Middle frontal gyrus (tissue), 1 donor: ENCODE results near the gene ADAMTS13.
"Not testable (repeated sequence)": the region's sequence is repeated elsewhere in the genome, so short reads cannot be mapped to it uniquely, and the experiment has no call there.

Experiments
- DNase-seq: peaks from one replicate; pipeline ENCODE4 v3.0.0-alpha.2; 2015; ENCODE audit warnings: low spot score; ENCODE audit errors: extremely low spot score

The ADAMTS13 gene

DNA sequence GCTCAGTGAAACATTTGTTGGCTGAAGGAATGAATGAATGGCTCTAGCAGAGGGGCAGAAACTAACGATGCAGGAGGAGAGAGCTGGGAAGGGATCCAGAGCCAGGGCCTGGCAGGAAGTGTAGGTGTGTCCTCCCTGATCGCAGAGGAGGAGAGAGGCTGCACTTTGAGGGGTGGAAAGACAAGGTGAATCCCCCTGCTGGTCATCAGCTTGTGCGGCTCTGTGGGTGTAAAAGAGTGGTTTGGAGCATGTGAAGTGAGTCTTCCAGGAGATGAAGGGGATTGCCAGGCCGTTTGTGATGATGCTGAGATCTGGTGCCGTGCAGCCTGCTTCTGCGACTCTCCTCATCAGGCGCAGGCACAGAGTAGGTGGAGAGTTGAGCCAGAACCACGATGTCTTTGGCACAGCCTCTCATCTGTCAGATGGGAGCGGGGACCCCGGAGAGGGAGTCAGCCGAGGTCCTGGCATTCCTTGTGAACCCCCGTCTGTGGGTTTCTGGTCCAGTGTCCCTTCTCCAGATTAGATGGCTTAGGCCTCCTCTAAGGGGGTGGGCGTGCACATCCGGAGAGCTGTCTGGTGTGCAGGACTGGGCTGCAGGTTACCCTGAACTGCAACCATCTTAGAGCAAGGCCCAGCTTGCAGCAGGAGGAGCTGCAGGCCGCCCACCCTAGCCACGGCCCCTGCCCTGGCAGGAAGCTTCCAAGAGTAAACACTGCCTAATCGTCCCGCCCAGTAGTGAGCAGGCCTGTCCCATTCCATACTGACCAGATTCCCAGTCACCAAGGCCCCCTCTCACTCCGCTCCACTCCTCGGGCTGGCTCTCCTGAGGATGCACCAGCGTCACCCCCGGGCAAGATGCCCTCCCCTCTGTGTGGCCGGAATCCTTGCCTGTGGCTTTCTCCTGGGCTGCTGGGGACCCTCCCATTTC lies at the start of gene ADAMTS13:
Gene ADAMTS13 (plus strand): TSS at position 753 of the 928 bp plus-strand sequence. CDS start 77 bp downstream, at position 830.
- DNase-seq, result no peak

DNA sequence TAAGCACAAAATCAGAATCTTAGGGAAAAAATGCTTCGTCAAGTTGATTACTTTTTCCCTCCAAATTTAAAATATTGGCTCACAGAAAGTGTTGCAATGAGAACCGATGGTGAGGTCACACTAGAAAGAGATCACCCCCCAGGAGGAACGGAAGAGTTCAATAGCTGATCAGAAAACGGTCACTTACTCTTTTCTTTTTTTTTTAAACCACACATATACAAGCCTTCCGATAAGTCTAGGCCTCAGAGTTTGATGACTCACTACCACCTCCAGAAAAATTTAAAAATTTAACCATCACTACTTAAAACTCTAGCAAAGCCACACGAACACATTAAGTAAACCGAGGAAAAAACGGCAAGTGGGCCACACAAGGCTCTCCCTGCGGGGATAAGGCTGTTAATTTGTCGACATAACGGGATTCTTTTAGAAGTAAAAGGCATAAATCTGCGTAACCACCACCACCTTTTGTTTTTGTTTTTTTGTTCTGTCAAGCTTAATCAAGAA lies 47.5 kb upstream of the ADAMTS13 start:
- no peak for DNase-seq

DNA sequence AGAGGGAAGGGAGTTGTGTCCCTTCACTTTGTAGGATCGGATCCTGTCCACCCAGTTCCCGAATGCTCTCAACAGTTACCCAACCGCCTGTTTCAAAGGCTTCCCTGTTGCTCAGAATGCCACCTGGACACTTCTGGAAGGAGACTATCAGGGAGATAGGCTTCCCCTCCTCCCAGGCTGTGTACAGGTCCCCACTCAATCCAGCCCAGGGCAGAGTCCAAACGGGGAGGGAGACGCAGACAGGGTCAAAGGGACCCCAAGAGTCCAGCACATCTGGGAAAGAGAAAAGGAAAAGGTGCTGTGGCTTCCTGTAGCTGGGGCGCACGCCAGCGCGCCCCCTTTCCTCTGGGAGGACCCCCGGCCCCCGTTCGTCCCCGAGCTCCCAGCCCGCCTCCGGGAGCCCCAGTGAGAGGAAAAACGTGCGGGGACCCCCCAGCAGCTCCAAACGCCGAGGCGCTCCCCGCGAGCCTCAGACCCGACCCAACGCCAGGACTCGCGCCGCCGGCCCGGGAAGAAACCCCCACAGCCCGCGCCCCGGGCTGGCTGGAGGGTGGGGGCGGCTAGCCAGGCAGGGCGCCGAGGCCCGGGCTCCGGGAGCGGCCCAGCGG lies 46.9 kb upstream of the ADAMTS13 start:
- no peak for DNase-seq

DNA sequence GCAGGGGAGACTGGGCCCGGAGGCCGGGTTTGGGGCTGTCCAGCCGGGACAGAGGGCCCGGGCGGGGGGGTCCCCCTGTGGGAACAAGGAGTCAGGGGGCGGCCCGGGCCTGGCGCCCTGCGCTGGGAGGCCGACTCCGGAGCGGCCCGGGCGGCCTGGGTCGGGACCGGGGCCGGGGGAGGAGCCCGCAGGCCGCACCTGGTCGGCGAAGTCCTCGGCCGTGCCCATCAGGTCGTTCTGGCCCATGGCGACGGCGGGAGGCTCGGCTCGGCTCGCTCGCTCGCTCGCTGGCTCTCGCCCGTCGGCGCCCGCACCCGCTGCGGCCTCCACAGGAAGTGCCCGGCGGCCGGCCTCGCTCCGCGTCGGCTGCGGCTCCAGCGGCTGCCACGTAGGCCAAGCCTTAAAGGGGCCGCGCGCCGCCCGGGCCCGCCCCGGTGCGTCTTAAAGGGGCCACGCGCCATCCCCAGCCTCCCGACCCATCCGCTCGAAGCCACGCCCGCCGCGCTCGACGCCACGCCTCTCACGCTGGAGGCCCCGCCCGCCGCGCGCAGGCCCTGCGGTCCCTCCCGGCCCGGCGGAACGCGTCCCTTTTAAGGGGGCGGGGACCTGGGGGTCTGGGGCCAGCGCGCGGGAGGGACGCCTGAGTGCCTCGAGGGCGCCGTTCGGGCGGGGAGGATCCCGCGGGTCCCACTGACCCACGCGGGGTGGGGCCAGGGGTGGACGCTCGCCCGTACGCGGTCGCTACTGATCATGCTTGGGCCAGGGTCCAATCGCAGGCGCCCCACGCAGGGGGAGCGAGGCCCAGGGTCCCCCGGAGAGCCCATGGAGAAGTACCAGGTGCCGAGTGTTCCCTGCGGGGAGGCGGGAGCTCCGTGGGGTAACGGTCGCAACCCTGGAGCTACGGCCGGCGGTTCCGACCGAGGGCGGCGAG lies 46.2 kb upstream of the ADAMTS13 start, which contains the start of the genes STKLD1 and SURF4:
Gene STKLD1 (plus strand): TSS at position 643 of the 931 bp plus-strand sequence. CDS start 108 bp downstream, at position 751.
Gene SURF4 (minus strand): TSS at position 337 of the 931 bp plus-strand sequence. CDS start 91 bp downstream, at position 246.
- DNase-seq, result peak; percentile 93

DNA sequence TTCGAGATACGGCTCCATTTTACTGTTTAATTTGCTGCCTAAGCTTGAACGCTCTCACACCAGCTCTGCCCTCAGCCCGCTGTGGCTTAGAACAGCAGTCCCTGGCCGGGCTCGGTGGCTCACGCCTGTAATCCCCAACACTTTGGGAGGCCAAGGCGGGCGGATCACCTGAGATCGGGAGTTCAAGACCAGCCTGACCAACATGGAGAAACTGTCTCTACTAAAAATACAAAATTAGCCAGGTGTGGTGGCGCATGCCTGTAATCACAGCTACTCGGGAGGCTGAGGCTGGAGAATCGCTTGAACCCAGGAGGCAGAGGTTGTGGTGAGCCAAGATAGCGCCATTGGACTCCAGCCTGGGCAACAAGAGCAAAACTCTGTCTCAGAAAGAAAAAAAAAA lies 44.9 kb upstream of the ADAMTS13 start:
- not testable (repeated sequence) for DNase-seq

DNA sequence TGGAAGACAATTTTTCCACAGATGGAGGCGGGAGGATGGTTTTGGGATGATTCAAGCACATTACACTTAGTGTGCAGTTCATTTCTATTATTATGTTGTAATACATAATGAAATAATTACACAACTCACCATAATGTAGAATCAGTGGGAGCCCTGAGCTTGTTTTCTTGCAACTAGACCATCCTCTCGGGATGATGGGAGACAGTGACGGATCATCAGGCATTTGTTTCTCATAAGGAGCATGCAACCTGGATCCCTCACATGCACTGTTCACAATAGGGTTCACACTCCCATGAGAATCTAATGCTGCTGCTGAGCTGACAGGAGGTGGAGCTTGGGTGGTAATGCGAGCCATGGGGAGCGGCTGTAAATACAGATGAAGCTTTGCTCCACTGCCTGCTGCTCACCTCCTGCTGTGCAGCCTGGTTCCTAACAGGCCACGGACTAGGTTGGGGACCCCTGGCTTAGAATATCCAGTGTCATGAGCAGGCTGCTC lies 44.4 kb upstream of the ADAMTS13 start:
- DNase-seq, result no peak

DNA sequence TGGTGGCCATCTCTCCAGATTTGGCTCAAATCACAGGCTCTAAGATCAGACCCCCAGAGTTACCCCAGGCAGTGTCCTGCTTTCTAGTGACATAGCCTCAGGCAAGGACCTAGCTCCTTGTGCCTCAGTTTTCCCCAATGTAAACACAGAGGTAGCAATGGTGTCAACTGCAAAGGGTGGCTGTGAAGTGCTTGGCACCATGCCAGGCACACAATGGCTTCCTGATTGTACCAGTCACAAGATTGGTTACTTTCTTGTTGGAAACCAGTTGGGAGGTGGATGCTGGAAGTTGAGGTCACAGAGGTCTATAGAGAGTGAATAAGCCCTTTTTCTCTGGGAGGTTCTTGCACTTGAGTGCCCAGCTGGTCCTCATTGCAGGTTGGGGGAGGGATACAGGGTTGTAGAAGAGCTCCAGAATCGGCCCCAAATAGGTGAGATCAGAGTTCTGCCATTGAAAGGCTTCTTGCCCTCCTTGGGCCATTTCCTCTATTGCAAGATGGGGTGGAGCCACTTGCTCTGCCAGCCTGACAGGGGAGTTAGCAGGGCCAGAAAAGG lies 43.7 kb upstream of the ADAMTS13 start:
- DNase-seq, result no peak

DNA sequence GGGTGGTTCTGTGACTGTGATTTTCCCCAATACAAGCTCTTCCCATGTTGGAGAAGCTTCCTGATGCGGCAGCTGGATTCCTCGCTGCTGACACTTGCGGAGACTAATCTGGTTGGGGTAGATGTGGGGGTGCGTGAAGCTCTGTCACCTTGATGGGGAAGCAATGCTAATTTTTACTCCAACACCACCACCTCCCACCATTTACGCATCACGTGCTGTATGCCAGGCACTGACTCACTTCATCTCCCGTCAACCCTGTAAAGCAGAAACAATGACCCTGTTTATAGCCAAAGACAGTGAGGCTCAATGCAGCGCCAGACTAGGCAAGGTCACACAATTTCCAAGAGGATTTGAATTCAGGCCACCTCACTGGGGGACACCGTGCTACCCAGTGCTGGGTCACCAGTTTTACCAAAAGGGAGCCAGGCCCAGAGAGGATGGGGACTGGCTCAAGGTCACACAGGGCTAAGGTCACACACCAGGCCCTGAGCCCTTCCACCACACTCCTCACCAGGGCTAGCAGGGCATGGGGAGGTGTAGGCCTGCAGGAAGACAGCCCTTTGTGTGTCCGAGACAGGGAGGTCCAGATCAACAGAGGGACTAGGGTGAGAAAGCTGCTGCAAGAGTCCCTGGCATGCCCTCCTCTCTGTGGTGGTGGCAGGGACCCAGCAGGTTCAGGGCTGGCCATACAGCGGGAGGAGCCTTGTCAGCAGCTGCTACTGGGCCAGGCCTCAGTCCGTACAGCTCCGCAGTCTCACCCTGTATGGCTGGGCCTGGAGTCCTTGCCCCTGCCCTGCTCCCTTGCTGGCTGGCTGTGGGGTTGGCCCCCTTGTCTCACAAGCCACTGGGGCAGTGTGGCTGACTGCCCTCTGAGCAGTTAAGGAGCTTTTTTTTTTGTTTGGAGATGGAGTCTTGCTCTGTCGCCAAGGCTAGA lies 42.7 kb upstream of the ADAMTS13 start:
- no peak for DNase-seq

DNA sequence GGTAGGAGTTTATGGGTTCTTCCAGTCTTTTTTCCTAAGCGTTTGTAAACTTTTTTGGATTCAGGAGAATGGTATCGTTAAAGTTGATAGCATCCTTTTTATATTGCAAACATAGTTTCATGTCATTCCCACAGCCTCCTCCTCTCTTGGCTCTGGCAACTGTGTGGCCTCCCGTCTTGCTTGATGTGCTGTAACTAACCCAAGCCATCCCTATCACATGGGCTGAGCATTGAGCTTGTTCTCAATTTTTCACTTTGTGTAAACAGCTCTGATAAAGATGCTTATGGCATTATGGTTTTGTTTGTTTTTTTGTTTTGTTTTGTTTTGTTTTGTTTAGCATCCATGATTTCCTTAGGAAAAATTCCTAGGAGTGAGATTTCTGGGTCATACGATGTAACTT lies 41.4 kb upstream of the ADAMTS13 start:
- no peak for DNase-seq

DNA sequence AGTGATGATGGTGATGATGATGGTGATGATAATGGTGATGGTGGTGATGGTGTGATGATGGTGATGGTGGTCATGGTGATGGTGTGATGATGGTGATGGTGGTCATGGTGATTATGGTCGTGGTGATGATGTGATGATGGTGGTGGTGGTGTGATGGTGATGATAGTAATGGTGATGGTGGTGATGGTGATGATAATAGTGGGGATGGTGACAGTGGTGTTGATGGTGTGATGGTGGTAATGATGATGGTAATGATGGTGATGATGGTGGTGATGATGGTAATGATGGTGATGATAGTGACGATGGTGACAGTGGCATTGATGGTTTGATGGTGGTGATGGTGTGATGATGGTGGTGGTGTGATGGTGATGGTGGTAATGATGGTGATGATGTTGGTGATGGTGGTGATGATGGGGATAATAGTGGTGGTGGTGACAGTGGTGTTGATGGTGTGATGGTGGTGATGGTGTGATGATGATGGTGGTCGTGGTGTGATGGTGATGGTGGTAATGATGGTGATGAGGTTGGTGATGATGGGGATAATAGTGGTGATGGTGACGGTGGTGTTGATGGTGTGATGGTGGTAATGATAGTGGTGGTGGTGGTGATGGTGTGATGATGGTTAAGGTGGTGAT lies 39.5 kb upstream of the ADAMTS13 start:
- no peak for DNase-seq

DNA sequence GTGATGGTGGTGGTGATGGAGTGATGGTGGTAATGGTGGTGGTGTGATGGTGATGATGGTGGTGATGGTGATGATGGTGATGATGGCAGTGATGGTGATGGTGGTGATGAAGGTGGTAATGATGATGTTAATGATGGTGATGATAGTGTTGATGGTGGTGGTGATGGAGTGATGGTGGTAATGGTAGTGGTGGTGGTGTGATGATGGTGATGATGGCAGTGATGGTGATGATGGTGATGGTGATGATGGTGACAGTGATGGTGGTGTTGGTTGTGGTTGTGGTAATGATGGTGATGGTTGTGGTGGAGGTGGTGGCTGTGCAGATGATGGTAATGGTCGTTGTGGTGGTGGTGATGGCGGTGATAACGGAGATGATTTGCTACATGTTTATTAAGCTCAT lies 38.7 kb upstream of the ADAMTS13 start:
- DNase-seq, result no peak

DNA sequence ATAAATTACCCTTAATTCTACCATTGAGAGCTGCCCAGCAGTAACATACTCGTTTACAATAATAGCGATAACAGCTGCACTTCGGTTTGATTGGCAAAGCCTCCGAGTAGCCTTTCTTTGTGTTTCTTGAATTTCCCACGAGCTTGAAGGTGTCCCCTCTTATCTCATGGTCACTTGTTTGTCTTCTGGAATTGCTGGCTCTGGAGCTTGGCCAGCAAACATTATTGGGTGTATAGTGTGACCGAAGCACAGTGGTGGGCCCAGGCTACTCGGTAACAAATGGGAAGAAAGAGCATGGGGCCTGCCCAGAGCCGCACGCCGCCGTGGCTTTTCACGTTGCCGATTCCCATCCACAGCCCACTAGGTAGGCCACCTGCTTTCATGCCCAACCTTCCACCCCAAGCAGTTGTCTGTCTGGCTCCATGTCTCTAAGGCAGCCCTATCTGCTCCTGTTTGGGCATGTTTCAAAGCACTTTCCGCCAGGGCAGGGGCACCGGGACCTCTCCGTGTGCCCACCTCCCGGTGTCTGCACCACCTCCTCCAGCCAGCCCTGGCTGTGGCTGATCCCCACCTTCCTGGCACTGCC lies 37.3 kb upstream of the ADAMTS13 start:
- DNase-seq, result no peak

DNA sequence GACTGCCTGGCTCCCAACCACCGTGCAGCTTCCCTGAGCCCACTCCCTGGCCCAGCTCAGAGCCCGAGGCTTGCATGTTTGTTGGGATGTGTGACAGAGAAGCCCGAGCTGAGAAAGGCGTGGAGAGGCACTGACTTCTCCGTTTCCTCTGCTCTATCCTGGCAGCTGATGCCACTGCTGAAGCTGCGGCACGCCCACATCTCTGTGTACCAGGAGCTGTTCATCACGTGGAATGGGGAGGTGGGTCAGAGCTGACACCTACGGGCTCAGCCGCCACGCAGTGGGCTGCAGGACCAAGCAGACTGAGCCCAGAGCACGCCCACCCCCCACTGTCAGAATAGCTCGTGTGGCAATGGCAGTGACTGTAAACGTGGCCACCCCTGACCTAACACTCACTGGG lies 36.7 kb upstream of the ADAMTS13 start:
- no peak for DNase-seq

DNA sequence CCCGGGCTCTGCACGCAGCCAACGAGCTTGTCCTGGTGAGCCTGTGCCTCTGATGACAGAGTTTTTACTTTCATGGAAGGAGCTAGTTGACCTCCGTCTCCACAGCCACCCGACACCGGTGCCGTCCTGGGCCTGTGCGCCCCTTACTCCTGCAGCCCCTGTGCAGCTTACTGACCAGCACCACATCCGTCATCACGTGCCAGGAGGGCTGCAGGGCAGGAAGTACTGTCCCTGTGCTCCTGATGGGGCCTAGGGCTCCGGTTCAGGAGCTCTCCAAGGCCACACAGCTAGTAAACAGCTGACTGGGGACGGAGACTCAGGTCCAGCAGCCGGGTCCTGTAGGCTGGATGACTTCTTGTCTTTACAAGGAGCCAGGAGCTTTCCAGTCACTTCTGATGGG lies 35.8 kb upstream of the ADAMTS13 start:
- no peak for DNase-seq

DNA sequence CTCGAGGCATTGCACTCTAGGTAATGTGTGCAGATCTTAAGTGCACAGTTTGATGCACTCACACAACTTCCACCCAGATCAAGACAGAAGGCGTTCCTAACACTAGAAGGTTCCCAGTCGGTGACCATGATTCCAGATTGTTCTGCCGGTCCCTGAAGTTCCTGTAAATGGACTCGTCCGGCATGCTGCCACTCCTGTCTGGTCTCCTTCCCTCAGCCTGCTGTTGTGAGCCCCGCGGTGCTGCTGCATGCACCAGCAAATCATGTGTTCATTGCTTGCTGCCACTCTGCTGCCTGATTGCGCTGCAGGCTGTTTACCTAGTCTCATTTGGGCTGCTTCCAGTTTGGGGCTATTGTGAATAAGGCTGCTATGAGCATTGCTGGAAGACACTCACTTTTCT lies 34.5 kb upstream of the ADAMTS13 start:
- no peak for DNase-seq

DNA sequence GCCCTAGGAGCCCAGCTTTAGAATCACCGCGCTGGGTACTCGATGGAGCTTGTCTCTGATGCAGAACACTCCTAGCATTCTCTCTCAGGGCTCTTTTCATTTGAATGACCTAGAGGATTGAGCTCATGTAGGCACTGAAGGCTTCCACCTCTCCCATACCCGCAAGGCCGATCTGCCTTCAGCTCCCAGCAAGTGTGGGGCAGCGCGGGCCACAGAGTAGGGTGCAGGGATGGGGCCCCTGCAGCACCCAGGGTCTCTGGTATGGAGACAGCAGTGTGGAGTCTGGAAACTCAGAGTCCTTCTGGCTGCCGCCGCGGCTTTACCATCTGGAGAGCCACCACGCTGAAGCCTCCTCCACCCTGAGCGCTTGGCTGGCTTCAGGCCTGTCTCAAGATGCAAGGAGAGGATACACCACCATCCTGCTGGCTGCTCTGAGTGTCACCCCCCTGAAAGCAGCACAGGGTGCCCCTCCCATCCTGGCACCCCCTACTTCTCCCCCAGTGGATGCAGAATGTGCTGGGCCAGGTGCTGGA lies 33.1 kb upstream of the ADAMTS13 start:
- DNase-seq, result no peak

DNA sequence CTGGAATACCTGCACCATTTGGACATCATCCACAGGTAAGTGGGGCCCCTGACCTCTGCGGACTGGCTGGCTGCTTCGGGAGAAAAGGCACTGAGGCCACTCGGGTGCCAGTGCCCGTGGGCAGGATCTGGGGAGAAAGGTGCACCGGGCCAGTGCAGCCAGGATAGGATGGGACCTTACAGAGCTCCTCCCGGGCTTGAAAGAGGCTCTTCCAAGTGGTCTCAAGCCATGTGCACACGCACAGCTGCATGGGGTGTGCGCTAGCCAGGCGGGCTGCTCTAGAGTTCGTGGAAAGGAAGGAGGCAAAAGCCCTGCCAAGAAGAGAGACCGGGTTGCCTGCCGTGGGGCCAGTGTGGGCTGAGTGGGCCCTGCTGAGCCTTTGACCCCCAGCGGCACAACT lies 32.6 kb upstream of the ADAMTS13 start:
- DNase-seq, result no peak

DNA sequence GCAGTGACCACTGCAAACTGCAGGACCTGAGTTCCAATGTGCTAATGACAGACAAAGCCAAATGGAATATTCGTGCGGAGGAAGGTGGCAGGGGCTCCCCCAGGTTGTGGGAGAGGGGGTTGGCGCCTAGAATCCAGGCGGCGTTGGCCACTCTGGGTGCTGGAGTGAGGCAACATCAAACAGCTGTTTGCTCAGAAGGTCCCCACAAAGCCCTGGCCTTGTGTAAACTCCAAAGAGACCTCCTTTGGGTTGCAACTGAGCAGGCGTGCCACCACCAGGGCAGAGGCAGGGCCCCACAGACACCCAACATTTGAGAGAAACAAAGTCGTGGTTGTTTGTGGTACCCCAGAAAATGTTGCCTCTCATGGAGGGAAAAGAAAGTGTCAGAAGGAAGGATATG lies 31.5 kb upstream of the ADAMTS13 start:
- no peak for DNase-seq
